ENCODE measurements around the gene NXPE4.

DNA sequence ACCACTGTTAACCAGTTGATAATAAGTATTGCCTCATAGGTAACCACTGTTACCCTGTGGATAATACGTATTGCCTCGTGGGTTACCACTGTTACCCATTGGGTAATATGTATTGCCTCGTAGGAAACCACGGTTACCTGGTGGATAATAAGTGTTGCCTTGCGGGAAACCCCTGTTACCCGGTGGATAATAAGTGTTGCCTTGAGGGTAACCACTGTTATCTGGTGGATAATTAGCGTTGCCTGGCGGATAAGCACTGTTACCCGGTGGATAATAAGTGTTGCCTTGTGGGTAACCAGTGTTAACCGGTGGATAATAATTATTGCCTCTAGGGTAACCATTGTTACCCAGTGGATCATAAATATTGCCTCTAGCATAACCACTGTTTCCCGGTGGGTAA, 27.3 kb upstream of the NXPE4 start:
- TF ChIP-seq, protein P1, sequence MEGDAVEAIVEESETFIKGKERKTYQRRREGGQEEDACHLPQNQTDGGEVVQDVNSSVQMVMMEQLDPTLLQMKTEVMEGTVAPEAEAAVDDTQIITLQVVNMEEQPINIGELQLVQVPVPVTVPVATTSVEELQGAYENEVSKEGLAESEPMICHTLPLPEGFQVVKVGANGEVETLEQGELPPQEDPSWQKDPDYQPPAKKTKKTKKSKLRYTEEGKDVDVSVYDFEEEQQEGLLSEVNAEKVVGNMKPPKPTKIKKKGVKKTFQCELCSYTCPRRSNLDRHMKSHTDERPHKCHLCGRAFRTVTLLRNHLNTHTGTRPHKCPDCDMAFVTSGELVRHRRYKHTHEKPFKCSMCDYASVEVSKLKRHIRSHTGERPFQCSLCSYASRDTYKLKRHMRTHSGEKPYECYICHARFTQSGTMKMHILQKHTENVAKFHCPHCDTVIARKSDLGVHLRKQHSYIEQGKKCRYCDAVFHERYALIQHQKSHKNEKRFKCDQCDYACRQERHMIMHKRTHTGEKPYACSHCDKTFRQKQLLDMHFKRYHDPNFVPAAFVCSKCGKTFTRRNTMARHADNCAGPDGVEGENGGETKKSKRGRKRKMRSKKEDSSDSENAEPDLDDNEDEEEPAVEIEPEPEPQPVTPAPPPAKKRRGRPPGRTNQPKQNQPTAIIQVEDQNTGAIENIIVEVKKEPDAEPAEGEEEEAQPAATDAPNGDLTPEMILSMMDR (IDR thresholded peaks at IDR 0.05; ENCODE audit: insufficient read depth, low read length, poor library complexity, severe bottlenecking) = no peak
- no peak for TF ChIP-seq EZH2phosphoT487 (conservative IDR thresholded peaks at IDR 0.05; ENCODE audit: low read length)
